Ovary (tissue), 3 donors: ENCODE measurements around the gene PLA2G12A.

Source experiments
- CTCF ChIP-seq, 3 donors: fragments of 450-650 bp in 2 of 3; fragments of 200-600 bp in 1 of 3; IDR thresholded peaks; one replicate each; pipeline versions ENCODE4 v1.5.1 to v1.8.0; 2016 to 2022; ENCODE audit warnings: antibody characterized with exemption in 3 of 3, mild to moderate bottlenecking in 1 of 3
- EP300 ChIP-seq: sonication (generic); formaldehyde crosslinking; IDR thresholded peaks from one replicate; pipeline ENCODE4 v1.6.1; 2017; ENCODE audit warnings: antibody characterized with exemption
- donor health status: DM: no; HTN: no; CAD: no.

GRCh38 chr4:109729718-109730618 is at the start of gene PLA2G12A:
- TF ChIP-seq CTCF (IDR thresholded peaks at IDR 0.05) (no peak), EP300 (no peak)
